HL-60 (cell line): Measurements from ENCODE around the gene FSCN2.

Source experiments
- CTCF ChIP-seq: IDR thresholded peaks from one replicate; pipeline ENCODE4 v1.5.1; 2011; ENCODE audit warnings: low read length, control low read depth, inconsistent platforms; ENCODE audit not compliant: insufficient read depth
- POLR2AphosphoS5 ChIP-seq: IDR thresholded peaks from 2 replicates; pipeline ENCODE4 v1.6.1; 2012; ENCODE audit warnings: low read depth
- REST ChIP-seq: IDR thresholded peaks from 2 replicates; pipeline ENCODE4 v1.6.1; 2012; ENCODE audit warnings: low read depth; ENCODE audit not compliant: insufficient replicate concordance

DNA sequence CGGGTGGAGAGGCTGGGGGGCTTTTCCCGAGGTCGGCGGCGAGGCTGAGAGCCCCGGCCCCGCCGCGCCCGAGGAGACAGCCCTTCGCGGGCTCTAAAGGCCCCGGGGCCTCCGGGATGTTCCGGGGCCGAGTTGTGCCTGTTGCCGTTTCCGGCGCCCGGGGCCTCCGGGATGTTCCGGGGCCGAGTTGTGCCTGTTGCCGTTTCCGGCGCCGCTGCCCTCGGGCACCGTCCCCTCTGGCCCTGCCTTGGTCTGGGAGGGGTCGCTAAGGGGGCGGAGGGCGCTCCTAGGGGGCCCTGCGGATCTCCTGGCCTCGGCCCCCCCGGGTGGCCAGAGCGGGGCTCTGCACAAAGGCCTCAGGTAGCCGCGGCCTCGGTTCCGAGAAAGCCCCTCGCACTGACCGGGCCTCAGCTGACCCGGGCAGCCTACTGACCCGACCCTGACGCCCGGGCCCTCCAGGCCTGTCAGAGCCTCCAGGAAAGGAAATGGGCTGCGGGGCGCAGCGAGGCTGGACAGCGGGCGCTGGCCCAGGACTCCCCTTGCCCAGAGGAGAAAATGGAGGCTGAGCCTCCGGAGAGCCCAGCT is 39.8 kb upstream of the FSCN2 start:
- TF ChIP-seq CTCF = no peak
- no peak for TF ChIP-seq POLR2AphosphoS5
- TF ChIP-seq REST = no peak
